H7 (cell line): ENCODE results near the gene PRRC2B. TPM values are rescaled to one million over a fixed set of nuclear protein-coding genes. Genes with fewer than 3 reads are reported as not detected.
A peak's percentile ranks its signal among the peaks of the same experiment; 100 is the strongest.

Experiments
- DNase-seq: peaks from one replicate; pipeline ENCODE4 v3.0.0; 2012
- H3K27me3 ChIP-seq: 2 replicates; pipeline ENCODE4 v1.6.0; 2011; ENCODE audit warnings: mild to moderate bottlenecking, low read length; ENCODE audit not compliant: control insufficient read depth, insufficient read depth
- H3K36me3 ChIP-seq: replicated peaks from 2 replicates; pipeline ENCODE4 v1.5.1; 2011; ENCODE audit warnings: low read length; ENCODE audit not compliant: control insufficient read depth, insufficient read depth
- H3K4me3 ChIP-seq: 2 replicates; pipeline ENCODE4 v1.5.1; 2011; ENCODE audit warnings: low read depth, mild to moderate bottlenecking, control low read depth, low read length, moderate library complexity; ENCODE audit not compliant: insufficient read depth
- total RNA-seq: library from RNA; depleted of rRNA; stranded (reverse); fragments of >200 nt; shearing (Covaris generic); gene quantifications from 2 replicates; pipeline ENCODE4 v1.2.3, GENCODE V29; 2014

The PRRC2B gene
- total RNA-seq, 1 experiment from 2014 or later = 77.4 TPM

- Histone ChIP-seq H3K27me3 (no peaks in the 10 kb centered on the region), H3K36me3 (peaks cover 2% of the 10 kb centered on the region; the same call in 1 of the 2 replicates), H3K4me3 (no peak overlapping the region)
- peak; percentile 50 for DNase-seq
Measured at GRCh38 chr9:131410044-131410491, 16.2 kb downstream of the PRRC2B start.

GRCh38 chr9:131411719-131412681, 18.1 kb downstream of the PRRC2B start:
- Histone ChIP-seq H3K27me3 (no peaks in the 10 kb centered on the region), H3K36me3 (peaks cover 2% of the 10 kb centered on the region; the same call in 1 of the 2 replicates), H3K4me3 (no peak overlapping the region)
- DNase-seq = no peak

DNA sequence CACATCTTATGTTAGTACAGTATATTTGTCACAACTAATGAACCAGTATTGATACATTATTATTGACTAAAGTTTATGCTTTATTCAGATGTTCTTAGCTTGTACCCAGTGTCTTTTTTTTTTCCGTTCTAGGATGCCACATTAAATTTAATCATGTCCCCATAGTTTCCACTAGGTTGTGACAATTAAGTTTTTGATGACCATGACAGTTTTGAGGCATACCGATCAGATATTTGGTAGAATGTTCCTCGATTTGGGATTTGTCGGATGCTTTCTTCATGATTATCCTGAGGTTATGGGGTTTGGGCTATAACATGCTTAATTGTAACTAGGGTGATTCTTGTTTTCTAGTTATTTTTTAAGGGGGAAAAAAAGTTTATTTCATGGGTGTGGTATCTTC, 22.6 kb downstream of the PRRC2B start:
- Histone ChIP-seq H3K27me3 (no peaks in the 10 kb centered on the region), H3K4me3 (no peak overlapping the region), H3K36me3 (peaks cover 2% of the 10 kb centered on the region; the same call in 1 of the 2 replicates)
- DNase-seq = no peak

GRCh38 chr9:131417264-131418142, 23.6 kb downstream of the PRRC2B start:
- DNase-seq = no peak
- H3K4me3 ChIP-seq = no peak overlapping the region
- H3K27me3 ChIP-seq = no peaks in the 10 kb centered on the region

DNA sequence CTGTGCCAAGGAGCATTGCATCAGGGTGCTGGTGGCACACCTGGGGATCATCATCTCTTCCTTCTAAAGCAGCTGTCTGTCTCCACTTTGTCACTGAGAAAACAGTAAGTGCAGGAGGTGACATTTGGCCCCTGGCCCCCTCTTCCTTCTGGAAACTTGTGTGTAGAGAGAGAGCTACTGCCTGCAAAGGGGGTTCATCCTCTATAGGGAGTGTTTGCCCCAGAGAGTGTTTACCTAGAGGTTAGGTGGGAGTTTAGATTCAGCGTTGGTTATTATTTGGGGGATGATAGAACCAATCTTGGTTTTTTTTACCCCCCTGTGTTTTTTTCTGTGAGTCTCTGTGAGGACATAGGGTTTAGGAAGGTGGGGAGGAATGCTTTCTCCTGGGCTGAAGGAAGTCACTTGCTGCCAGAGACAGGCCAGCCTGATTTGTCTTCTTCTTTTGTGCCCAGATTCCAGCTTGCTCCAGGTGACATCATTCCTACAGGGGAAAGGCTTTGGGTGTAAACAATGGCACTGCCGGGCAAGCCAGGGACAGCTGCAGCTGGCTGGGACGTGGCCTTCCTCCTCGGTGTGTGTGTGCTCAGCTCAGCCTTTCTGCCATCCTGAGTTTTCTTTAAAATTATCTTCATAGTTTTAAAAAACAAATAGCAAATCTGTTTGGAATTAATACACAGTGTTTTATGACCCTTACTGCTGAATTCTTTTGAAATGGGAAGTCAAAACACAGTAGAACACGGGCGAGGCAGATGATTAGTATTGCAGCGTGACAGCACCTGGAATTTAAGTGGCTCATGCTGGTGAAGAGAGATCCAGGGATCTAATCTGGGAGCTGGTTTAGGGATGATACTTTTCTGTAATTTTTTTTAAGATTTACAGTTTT, 24.5 kb downstream of the PRRC2B start:
- Histone ChIP-seq H3K27me3 (no peaks in the 10 kb centered on the region), H3K36me3 (peaks cover 4% of the 10 kb centered on the region), H3K4me3 (no peak overlapping the region)
- peak; percentile 63 for DNase-seq

More at GRCh38 chr9:131417264-131418142, 23.6 kb downstream of the PRRC2B start:
- H3K36me3 ChIP-seq = peaks cover 2% of the 10 kb centered on the region; the same call in 1 of the 2 replicates

- Histone ChIP-seq H3K4me3 (no peak overlapping the region), H3K36me3 (peaks cover 3% of the 10 kb centered on the region), H3K27me3 (no peaks in the 10 kb centered on the region)
- no peak for DNase-seq
Measured at GRCh38 chr9:131419026-131419614, 25.2 kb downstream of the PRRC2B start.

DNA sequence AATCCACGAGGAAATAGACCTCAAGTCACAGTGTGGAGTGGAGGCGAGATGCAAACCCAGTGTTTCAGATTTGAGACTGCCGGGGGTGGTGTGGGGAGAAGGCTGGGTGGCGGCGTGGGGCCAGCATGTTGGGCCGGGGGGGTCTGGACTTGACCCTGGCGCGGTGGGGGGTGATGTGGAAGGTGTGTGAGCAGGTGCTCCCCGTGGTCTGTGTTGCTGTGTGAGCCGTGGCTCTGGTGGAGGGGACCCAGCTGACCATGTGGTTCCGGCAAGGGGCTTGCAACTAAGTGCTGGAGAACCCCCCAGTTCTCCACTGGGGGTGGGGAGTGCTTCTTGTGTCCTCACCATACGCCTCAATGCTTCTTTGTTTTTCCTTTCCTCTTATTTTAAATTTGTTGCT, 25.8 kb downstream of the PRRC2B start:
- Histone ChIP-seq H3K36me3 (peaks cover 3% of the 10 kb centered on the region), H3K4me3 (no peak overlapping the region), H3K27me3 (no peaks in the 10 kb centered on the region)
- DNase-seq = peak; percentile 48

DNA sequence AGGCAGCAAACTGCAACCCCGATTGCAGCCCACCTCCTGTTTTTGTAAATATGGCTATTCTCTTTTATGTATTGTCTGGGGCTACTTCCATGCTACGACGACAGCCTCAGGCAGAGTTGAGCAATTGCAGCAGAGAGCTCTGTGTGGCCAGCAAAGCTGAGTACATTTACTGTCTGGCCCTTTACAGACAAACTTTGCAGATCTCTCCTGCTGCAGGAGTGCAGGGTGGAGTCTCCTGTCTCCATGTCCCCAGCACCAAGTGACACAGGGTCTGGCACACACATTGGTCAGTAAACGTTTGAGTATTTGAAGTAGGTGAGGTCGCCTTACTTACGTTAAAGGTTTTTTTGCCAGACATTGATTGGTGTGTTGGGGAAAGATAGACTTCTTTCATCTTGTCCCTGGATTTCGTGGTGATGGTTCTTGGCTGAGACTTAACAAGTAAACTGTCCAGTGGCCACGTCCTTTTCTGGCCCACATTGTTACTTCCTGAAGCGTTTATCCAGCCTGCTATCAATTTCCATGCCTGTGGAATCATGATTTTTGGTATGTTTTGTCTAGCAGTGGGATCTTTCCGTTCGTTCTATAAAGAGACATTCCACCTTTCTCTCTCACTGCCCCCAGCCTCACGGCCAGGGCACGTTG, 27.2 kb downstream of the PRRC2B start:
- DNase-seq = peak; percentile 54
- Histone ChIP-seq H3K36me3 (peaks cover 3% of the 10 kb centered on the region), H3K27me3 (no peaks in the 10 kb centered on the region), H3K4me3 (no peak overlapping the region)

DNA sequence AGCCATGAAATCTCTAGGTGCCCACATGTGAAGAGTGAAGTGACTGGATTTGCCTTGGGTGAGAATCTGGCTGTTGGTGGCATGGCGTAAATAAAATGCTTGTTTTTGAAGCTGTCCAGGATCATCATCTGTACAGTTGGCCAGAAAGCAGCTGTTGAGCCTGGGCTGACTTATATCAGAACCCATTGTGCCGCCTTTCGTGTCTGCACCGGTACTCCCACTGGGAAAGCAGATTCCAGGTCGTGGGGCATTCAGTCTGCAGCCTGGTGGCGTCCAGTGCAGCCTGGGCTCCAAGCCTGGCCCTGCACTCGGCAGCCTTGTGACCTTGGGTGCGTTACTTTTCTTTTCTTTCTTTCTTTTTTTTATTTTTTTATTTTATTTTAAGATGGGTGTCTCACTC, 27.8 kb downstream of the PRRC2B start:
- H3K27me3 ChIP-seq = no peaks in the 10 kb centered on the region
- peaks cover 3% of the 10 kb centered on the region for H3K36me3 ChIP-seq
- no peak overlapping the region for H3K4me3 ChIP-seq
- DNase-seq = no peak

DNA sequence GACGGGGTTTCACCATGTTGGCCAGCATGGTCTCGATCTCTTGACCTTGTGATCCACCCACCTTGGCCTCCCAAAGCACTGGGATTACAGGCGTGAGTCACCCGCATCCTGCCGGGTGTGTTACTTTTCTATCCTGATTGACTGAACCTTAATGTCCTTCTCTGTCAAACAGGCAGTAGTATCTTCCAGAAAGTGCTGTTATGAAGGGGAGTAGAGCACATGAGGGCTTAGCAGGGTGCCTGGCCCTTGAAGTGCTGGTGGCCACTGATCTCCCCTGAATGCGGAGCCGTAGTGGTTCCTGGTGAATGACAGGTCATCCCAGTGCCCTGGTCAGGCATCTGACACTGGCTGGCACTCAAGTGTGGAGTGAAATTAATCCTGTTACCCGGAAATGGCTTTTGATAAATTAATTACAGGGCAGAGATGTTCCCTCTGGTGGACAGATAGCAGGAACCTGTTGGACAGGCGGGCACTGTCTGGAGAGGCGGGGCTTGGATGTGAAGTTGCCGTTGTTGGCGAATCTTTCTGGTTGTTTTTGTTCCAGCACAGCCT, 28.4 kb downstream of the PRRC2B start:
- Histone ChIP-seq H3K4me3 (no peak overlapping the region), H3K27me3 (no peaks in the 10 kb centered on the region), H3K36me3 (peaks cover 3% of the 10 kb centered on the region)
- peak; percentile 42 for DNase-seq

- Histone ChIP-seq H3K4me3 (no peak overlapping the region), H3K27me3 (no peaks in the 10 kb centered on the region), H3K36me3 (peaks cover 3% of the 10 kb centered on the region)
- peak; percentile 71 for DNase-seq
Measured at GRCh38 chr9:131423171-131423581, 29.3 kb downstream of the PRRC2B start.

DNA sequence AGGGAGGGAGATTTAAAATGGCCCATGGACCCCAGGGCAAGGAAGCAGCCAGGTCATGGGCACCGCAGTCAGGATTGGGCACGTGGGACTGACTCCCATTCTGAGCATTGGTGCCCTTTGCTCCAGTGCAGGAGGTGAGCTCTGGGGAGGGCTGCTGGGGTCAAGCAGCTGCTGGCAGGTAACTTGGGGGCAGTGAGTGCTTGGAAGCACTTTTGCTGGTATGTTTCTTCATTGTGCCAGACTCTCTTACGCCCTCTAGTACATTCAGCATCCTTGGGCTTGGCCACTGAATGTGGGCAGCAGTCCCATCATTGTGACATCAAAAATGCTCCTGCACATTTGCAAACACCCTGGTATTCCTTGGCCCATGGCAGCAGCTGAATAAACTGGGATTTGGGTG, 32.7 kb downstream of the PRRC2B start:
- peaks cover 3% of the 10 kb centered on the region for H3K36me3 ChIP-seq

More for the DNA sequence above, 32.7 kb downstream of the PRRC2B start:
- no peak for DNase-seq
- Histone ChIP-seq H3K27me3 (no peaks in the 10 kb centered on the region), H3K4me3 (no peak overlapping the region)
